Measurements from ENCODE around the gene LAMC1. TPM values are rescaled to one million over a fixed set of nuclear protein-coding genes. Genes with fewer than 3 reads are reported as not detected.

The LAMC1 gene
- total and polyA plus RNA-seq, 4 donors: 23.4 to 272 (median 116) TPM

DNA sequence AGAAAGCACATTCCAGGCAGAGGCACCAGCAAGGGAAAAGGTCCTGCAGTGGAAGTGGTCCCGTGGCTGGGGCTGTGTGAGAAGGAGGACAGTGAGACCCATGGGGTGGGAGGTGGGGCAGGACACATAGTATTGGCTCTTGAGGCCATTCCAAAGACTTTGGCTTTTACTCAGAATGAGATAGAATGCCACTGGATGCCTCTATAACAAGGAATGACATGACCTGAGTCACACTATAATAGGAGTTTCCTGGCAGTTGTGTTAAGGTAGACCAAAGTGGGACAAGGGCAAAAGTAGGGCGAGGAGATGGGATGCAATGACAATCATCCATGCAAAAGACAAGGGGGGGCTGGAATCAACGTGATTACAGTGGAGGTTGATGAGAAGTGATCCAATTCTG, 138.2 kb downstream of the LAMC1 start:
- Histone ChIP-seq H3K9ac (ENCODE audit: insufficient read depth in 1 of 2, low read length in 2 of 2) (no peak overlapping the region), H3K4me3 (no peak overlapping the region), H3K27me3 (ENCODE audit: control insufficient read depth in 3 of 3, insufficient read depth in 3 of 3, low read length in 2 of 3) (no peaks in the 10 kb centered on the region), H3K9me3 (ENCODE audit: control insufficient read depth in 4 of 4, insufficient read depth in 3 of 4, low read length in 3 of 4) (no peaks in the 10 kb centered on the region), H3K4me1 (ENCODE audit: control insufficient read depth in 5 of 5, insufficient read depth in 5 of 5, low read length in 5 of 5) (no peaks in the 10 kb centered on the region), H3K27ac (ENCODE audit: low read depth in 1 of 2, low read length in 1 of 2) (no peak overlapping the region), H3K36me3 (ENCODE audit: control insufficient read depth in 4 of 4, insufficient read depth in 4 of 4, low read length in 4 of 4) (no peaks in the 10 kb centered on the region)
- ATAC-seq (ENCODE audit: insufficient read depth, low FRiP score) (no peak), DNase-seq (no peak)
- 87 to 90% methylated on average over 3 of the region's 3 CpGs for WGBS, 2 donors
- TF ChIP-seq, protein P1, sequence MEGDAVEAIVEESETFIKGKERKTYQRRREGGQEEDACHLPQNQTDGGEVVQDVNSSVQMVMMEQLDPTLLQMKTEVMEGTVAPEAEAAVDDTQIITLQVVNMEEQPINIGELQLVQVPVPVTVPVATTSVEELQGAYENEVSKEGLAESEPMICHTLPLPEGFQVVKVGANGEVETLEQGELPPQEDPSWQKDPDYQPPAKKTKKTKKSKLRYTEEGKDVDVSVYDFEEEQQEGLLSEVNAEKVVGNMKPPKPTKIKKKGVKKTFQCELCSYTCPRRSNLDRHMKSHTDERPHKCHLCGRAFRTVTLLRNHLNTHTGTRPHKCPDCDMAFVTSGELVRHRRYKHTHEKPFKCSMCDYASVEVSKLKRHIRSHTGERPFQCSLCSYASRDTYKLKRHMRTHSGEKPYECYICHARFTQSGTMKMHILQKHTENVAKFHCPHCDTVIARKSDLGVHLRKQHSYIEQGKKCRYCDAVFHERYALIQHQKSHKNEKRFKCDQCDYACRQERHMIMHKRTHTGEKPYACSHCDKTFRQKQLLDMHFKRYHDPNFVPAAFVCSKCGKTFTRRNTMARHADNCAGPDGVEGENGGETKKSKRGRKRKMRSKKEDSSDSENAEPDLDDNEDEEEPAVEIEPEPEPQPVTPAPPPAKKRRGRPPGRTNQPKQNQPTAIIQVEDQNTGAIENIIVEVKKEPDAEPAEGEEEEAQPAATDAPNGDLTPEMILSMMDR (IDR thresholded peaks at IDR 0.05; ENCODE audit: control extremely low read depth, extremely low read depth): no peak

DNA sequence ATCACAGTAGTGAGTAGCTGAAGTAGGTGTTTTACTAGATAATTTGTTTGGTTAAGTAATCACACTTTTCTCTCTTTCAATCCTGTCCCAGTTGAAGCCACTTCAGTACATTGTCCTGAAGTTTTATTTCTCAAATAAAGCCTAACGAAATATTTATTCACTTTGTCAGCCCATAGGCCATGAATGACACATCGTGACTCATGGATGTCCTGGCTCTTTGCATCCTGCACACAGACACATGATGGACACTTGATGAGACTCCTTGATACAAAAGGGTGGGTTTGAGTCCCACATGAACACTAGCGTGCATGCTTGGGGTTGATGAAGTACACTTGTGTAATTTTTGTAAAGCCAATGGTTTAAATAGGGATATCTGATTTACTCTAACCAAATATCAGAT, 140.1 kb downstream of the LAMC1 start:
- WGBS, 2 donors: 74 to 91% methylated on average over 3 of the region's 3 CpGs
- H3K36me3 ChIP-seq (ENCODE audit: control insufficient read depth in 4 of 4, insufficient read depth in 4 of 4, low read length in 4 of 4): no peaks in the 10 kb centered on the region
- no peaks in the 10 kb centered on the region for H3K27me3 ChIP-seq (ENCODE audit: control insufficient read depth in 3 of 3, insufficient read depth in 3 of 3, low read length in 2 of 3)
- H3K9me3 ChIP-seq (ENCODE audit: control insufficient read depth in 4 of 4, insufficient read depth in 3 of 4, low read length in 3 of 4): no peaks in the 10 kb centered on the region
- no peak for DNase-seq
- ATAC-seq (ENCODE audit: insufficient read depth, low FRiP score): no peak
- no peak overlapping the region for H3K9ac ChIP-seq (ENCODE audit: insufficient read depth in 1 of 2, low read length in 2 of 2)
- TF ChIP-seq, protein P1 (IDR thresholded peaks at IDR 0.05; ENCODE audit: control extremely low read depth, extremely low read depth): no peak
- H3K4me1 ChIP-seq (ENCODE audit: control insufficient read depth in 5 of 5, insufficient read depth in 5 of 5, low read length in 5 of 5): no peaks in the 10 kb centered on the region
- H3K27ac ChIP-seq (ENCODE audit: low read depth in 1 of 2, low read length in 1 of 2): no peak overlapping the region
- H3K4me3 ChIP-seq: no peak overlapping the region

DNA sequence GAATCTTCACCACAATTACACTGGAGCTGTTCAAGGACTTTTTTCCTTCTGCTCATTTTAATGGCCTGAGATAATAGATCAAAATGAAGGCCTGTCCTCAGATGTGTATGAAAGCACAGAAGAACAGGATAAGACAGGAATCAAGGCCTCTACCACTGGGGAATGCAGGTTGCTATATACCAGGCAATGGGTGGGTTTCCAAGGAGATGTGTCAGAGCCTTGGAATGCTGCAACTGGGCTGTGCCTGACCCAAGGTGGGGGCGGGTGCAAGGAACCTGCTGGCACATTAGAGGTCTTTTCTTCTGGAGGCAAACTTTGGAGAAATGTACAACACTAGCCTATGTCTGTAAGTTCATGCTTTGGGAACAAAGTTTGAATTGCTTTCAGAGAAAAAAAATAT, 141.1 kb downstream of the LAMC1 start:
- H3K9me3 ChIP-seq (ENCODE audit: control insufficient read depth in 4 of 4, insufficient read depth in 3 of 4, low read length in 3 of 4): no peaks in the 10 kb centered on the region
- no peaks in the 10 kb centered on the region for H3K27me3 ChIP-seq (ENCODE audit: control insufficient read depth in 3 of 3, insufficient read depth in 3 of 3, low read length in 2 of 3)
- H3K4me1 ChIP-seq (ENCODE audit: control insufficient read depth in 5 of 5, insufficient read depth in 5 of 5, low read length in 5 of 5): no peaks in the 10 kb centered on the region
- H3K4me3 ChIP-seq: no peak overlapping the region
- no peaks in the 10 kb centered on the region for H3K36me3 ChIP-seq (ENCODE audit: control insufficient read depth in 4 of 4, insufficient read depth in 4 of 4, low read length in 4 of 4)
- H3K27ac ChIP-seq (ENCODE audit: low read depth in 1 of 2, low read length in 1 of 2): no peak overlapping the region
- TF ChIP-seq, protein P1 (IDR thresholded peaks at IDR 0.05; ENCODE audit: control extremely low read depth, extremely low read depth): no peak
- no peak overlapping the region for H3K9ac ChIP-seq (ENCODE audit: insufficient read depth in 1 of 2, low read length in 2 of 2)
- 85 to 93% methylated on average over 1 of the region's 1 CpG for WGBS, 2 donors
- ATAC-seq (ENCODE audit: insufficient read depth, low FRiP score): no peak
- DNase-seq: no peak

DNA sequence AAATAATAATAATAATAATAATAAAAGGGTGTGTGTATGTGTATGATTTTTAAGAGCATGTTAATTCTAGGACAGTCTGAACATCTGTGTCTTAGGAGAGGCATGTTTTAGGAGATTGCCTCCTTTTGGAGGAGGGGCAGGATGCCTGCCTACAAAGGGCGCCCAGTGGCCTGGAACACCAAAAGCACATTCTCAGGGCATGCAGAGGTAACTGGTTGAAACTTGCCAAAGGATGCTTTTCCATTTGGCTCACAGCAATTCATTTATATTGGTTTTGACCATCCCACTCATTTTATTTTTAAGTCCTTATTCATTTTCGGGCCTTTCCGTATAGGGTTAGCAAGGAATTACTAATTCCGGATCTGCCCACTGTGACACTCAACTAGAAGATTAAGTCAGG, 141.7 kb downstream of the LAMC1 start:
- ATAC-seq (ENCODE audit: insufficient read depth, low FRiP score) (no peak), DNase-seq (no peak)
- Histone ChIP-seq H3K4me3 (no peak overlapping the region), H3K9me3 (ENCODE audit: control insufficient read depth in 4 of 4, insufficient read depth in 3 of 4, low read length in 3 of 4) (no peaks in the 10 kb centered on the region), H3K36me3 (ENCODE audit: control insufficient read depth in 4 of 4, insufficient read depth in 4 of 4, low read length in 4 of 4) (no peaks in the 10 kb centered on the region), H3K4me1 (ENCODE audit: control insufficient read depth in 5 of 5, insufficient read depth in 5 of 5, low read length in 5 of 5) (no peaks in the 10 kb centered on the region), H3K27me3 (ENCODE audit: control insufficient read depth in 3 of 3, insufficient read depth in 3 of 3, low read length in 2 of 3) (no peaks in the 10 kb centered on the region), H3K9ac (ENCODE audit: insufficient read depth in 1 of 2, low read length in 2 of 2) (no peak overlapping the region), H3K27ac (ENCODE audit: low read depth in 1 of 2, low read length in 1 of 2) (no peak overlapping the region)
- TF ChIP-seq, protein P1 (IDR thresholded peaks at IDR 0.05; ENCODE audit: control extremely low read depth, extremely low read depth): no peak
- WGBS, 2 donors: 96% methylated on average over 4 of the region's 4 CpGs
